NCI-H1436 treated with DMSO at 0.1 percent for 48 hours (cell line): ENCODE measurements around the gene LSP1.
"Not testable (repeated sequence)": the region's sequence is repeated elsewhere in the genome, so short reads cannot be mapped to it uniquely, and the experiment has no call there.

Experiments
- DNase-seq: peaks from one replicate; lab custom pipeline; 2025; lab: John Stamatoyannopoulos, UW

Gene LSP1

DNA sequence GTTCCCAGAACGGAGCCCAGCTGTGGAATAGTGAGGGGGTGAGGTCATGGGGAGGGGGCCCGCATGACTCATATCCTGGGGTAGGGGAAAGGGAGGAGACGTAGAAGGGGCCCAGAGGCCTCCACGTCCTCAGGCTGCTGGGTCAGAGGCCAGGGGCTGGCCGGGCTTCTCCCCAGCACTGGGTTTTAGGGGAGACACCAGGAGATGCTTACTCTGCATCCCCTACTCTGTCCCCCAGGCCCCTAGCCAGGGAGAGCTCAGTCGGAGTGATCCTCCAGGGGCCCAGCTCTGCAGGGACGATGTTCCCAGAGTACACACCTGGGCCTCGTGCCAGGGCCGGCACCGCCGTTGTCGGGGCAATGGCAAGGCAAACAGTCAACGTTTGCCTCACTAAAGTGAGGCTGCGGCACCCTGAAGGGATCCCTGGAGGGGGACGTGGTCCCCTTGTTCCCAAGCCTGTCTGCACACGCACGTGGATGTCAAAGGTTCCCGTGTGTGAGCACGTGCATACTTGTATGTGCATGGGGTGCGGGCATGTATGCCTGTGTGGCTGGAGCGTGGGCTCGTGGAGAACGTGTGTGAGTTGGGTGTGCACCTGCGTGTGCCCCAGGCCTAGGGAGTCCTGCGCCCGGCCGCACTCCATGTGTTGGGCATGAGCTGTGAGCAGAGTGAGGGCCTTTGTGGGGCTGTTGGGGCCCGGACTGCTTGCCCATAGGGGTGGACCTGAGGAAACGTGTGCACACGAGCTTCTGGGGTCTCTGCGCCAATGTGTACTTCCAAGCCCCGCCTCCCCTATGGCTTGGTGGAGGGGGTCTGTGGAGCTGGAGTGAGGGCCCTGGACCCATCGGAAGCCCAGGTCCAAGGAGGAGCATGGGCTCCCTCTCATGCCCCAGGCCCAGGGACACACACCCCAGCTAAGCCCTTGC is 24.6 kb downstream of the LSP1 start:
- no peak for DNase-seq

DNA sequence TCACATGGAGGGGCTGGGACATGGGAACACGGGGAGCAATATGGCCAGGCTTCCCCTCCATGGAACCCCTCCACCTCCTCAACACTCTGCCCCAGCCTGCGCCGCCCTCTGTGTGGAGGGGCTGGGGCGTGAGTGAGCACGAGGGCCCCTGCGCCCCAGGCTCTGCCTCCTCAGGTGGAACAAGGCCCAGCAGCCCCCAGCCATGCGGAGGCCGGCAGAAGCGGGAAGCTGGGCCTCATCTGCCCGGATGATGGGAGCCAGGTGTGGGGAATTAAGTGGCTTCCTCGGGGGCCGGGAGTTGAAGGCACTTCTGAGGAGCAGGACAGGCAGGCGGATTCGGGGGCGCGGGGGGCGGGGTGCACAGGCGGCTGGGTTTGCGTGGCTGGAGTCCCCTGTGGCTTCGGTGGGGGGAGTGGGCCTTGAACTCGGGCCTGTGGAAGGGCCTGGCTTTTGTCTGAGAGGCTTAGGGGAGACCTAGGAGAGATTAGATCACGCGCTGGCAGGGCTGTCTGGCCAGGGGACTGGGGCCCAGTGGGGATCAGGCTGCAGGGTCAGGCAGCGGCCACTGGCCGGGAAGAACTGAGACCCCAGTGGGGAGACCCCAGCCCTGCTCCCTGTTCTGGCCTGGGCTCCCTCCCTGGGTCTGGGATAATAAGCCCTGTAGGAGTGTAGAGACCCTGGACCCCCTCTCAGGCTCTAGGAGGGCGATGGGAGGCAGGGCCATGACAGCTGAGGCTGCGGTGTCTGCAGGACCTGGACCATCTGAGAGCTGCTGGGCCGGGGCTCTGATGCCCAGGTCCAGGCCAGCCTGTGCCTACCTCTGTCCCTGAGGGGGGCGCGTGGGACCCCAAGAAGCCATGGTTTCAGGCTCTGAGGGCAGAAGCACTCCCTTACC is 25.5 kb downstream of the LSP1 start:
- no peak for DNase-seq

DNA sequence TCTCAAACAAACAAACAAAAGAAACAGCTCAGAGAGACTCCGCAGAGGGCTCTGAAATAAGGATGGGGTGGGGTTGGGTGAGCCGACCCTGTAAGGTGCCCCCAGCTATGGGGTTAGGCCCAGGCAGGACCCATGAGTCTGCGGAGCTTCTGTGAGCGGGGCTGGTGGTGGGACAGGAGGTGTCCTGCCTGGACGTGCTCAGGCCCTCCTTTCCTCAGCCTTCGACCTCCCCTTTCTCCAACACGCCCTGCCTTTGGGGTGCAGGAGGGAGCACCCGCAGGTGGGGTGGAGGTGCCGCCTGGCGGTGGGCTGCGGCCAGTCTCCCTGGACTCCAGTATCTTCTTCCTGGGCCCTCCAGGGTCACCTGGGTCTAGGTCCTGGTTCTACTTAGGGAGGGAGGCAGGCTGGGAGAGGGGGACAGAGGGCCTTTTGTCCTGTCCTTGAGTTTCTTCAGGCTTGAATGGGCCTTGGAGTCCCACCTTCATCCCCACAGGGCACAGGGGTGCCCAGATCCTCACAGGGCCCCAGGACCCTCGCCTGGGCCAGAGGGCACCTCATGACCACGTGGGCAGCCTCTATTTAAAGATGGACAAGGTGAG is 26.6 kb downstream of the LSP1 start:
- no peak for DNase-seq

DNA sequence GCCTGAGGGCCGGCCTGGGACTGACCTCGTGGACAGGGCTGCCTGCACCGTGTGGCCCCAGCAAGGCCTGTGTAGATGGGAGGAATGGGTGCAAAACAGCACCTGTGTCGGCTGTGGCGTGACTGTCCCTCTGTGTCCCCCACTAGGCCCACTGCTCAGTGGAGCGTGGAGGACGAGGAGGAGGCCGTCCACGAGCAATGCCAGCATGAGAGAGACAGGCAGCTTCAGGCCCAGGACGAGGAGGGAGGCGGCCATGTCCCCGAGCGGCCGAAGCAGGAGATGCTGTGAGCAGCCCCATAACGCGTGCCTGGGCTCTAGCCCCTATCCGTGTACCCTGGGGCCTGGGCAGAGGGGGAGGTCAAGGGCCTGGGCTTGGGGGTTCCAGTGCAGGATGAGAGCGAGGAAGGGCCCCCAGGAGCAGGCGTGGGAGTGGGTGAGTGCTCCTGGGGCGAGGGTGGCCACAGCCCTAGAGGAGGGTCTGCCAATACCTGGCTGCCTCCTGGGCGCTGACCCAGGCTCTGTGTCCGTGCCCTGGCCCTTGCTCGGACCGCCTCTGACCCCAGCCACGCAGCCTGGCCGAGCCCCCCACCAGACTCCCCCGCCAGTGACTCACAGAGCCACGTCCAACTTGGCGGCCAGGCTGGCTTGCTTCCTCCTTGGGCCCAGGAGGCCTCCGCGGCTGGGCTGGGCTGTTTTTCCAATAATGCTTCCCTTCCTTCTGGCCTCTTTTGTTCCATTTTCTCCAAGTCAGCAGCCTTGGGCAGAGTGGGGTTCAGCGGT is 27.2 kb downstream of the LSP1 start:
- no peak for DNase-seq

DNA sequence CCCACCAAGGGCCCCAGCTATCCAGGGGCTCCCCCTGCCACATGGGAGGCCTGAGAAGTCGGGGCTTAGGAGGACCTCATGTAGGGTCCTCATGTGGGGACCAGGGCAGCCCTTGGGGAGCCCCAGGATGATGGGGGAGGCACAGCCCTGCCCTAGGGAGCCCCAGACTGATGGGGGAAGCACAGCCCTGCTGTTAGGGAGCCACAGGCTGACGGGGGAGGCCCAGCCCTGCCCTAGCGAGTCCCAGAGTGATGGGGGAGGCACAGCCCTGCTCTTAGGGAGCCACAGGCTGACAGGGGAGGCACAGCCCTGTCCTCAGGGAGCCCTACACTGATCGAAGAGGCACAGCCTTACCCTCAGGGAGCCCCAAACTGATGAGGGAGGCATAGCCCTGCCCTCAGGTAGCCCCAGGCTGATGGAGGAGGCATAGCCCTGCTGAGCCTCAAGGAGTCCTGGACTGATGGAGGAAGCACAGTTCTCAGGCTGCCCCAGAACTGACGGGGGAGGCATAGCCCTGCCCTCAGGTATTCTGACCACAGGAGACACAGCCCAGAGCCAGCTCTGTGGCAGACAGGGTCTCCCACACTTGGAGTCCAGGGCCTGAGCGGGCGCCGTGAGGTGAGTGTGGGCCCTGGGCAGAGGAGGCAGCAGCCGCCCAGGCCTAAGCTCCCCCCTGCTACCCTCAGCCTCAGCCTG is 28.0 kb downstream of the LSP1 start:
- no peak for DNase-seq

DNA sequence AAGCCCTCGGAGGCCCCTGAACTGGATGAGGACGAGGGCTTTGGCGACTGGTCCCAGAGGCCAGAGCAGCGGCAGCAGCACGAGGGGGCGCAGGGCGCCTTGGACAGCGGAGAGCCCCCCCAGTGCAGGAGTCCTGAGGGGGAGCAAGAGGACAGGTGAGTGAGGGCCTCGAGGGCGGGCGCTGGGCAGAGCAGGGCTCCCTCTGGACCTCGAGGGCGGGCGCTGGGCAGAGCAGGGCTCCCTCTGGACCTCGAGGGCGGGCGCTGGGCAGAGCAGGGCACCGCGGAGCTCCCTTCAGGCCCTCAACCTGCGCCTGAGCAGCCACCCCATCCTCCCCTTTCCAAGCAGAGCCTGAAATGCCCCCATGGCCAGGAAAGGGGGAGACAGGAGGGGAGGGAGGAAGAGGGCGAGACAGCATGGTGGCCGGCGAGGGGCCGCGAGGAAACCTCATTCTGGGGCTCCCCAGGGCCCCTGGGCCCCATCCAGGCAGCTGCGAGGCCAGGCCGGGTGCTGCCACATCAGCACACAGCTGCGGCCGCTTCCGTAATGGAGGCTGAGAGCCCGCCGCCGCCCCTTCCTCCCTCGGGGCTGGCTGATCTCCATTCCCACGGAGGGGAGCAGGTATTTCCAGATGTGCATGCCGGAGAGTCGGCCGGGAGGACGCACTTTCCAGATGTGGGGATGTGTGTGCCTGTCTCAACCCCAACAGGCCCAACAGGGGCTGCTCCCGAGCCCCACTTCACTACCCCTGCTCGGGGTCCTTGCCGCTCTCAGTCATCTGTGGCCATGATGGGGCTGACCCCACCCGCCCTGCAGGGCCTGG is 28.8 kb downstream of the LSP1 start:
- DNase-seq = no peak

DNA sequence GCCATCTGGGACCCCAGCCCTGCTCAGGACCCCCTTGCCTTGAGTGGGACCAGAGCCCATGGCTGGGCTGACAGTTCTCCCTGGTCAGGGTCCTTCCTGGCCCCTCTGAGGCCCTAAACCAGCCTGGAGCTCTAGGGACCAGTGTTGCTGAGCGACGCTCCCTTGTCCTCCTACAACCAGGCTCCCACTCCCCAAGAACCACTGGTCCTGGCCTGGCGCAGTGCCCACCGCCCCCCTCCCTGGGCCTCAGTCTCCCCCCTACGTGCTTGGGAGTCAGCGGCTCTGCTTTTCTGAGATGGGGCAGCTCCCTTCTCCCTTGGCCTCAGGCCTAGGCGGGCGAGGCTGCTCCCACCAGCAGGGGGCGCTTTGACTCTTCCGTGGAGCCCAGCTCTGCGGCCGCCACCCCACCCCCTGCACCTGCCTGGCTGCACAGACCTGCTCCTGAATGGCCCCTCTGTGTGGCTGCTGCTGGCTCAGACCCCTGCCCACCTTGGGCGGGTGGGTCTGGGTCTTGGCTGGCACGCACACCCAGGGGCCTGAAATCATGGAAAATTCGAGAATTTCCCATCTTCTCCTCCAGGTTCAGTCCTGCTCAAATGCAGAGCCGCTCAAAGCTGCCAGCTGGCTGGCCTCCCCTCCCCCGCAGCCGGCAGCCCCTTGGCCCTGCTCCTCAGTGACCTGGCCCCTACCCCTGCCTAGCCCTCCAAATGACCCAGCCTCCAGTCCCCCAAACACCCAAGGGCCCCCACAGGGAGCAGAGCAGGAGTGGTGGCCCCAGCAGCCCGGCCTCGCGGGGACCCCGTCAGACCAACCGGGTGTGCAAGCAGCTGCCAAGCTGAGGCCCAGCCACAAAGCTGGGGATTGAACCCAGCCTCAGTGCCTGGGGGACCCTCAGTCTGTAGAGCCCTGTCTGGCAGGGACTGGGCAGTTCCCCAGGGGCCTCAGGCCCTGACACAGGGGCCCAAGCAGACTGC is 29.7 kb downstream of the LSP1 start:
- no peak for DNase-seq

DNA sequence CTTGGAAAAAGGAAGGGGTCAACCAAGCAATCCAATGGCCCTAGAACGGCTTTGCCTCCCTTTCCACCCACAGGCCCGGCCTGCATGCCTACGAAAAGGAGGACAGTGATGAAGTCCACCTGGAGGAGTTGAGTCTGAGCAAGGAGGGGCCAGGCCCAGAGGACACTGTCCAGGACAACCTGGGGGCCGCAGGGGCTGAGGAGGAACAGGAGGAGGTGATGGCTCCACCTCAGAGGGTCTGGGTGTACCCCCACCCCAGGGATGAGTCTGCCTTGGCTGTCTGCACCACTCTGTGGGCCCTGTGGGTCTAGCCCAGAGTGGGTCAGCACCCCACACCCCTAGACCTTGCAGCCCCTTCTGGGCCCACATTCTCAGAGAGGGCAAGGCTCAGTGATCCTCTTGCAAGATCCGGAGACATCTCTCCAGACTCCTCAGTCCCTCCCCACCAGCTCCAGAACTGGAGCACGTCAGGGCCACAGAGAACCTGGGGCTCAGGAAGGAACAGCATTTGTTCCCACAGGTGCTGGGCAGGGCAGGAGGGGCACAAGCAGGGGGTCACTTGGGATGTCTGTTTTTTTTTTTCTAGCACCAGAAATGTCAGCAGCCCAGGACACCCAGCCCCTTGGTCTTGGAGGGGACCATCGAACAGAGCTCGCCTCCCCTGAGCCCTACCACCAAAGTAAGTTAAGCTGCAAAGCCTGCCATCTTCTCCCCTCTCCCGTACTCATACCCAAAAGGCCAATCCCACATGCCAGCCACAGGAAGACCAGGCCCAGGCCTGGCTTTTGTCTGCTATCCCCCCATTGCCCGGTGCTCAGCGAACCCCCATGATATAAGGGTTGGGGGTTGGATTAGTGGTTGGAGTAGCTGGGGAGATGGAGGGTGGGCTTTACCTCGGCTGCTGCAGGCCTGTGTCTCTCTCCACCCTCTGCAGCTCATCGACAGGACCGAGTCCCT is 30.7 kb downstream of the LSP1 start:
- DNase-seq = no peak

DNA sequence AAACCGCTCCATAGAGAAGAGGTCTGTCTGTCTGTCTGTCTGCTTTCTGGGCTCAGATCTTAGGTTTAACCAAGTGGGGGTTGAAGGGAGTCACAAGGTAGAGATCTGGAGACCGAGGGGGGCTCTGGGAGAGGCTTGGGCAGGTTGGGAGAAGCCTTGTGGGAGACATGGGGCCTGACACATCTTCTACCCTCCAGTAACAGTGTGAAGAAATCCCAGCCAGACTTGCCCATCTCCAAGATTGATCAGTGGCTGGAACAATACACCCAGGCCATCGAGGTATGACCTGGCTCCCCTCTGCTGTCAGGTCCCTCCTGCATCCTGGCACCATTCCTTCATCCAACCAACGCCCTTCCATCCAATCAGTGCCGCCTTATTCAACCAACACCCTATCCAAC is 31.4 kb downstream of the LSP1 start:
- no peak for DNase-seq

DNA sequence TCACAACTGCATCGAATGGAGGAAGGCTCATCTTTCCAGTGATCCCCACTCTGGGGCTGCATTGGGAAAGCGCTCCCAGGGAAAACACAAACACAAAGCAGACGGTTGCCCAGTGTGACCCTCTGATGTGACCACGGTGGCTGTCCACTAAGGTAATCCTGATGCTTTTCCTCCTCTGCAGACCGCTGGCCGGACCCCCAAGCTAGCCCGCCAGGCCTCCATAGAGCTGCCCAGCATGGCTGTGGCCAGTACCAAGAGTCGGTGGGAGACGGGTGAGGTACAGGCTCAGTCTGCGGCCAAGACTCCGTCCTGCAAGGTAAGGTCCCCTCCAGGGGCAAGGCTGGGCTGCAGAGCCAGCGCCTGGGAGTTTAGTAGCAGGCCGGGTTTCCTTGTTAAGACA is 33.7 kb downstream of the LSP1 start:
- DNase-seq = not testable (repeated sequence)

DNA sequence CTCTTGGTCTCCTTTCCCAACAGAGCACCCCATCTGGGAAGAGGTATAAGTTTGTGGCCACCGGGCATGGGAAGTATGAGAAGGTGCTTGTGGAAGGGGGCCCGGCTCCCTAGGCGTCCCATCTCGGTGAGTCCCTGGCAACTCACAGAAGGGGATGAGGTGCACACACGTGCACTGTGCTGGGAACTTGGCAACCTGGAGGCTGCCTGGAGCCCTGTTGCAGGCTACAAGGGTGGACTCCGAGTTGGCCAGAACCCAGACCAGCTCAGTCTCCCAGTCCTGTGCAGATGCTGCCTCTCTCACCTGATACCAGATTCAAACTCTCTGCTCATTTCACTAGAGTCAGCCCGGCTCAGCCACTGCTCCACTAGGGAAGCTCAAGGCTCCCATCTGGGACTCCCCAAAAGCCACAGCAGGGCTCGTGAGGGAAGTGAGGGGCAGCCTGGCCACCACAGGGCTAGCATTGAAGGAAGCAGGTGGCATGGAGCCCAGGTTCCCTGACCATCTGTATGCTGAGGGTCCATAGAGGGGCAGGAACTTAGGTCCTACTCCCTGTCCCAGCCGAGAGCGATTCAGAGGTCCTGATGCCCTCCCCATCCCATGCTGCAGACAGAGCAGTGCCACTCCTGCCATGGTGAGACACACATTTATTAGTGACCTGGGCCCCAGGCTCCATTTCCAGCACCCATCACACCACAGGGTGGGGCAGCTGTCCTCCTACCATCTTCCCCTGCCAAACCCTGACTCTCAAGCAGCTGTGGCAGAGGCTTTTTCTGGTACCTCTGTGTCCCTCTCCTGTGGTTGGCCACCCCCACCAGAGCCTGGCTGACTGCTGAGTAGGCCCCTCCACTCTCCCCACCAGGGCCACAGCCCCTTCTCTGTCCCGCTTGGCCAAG is 34.8 kb downstream of the LSP1 start:
- no peak for DNase-seq

DNA sequence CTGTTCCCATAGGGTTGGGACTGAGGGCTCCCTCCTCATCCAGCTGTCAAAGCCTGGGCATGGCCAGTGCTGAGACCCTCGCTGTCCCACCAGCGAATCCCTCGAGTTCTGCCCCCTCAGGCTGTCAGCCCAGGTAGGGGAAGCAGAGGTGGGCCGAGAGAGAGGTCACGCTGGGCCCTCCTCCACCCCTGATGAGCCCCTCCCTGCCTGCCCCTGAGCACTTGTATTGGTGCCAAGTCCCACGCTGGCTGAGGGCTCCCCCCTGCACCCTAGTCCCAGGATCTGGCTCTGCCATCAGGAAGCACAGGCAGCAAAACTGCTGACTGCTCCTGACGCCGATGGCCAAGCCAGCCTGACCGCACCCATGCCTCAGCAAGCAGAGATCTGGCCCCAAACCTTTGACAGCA is 35.5 kb downstream of the LSP1 start:
- no peak for DNase-seq

DNA sequence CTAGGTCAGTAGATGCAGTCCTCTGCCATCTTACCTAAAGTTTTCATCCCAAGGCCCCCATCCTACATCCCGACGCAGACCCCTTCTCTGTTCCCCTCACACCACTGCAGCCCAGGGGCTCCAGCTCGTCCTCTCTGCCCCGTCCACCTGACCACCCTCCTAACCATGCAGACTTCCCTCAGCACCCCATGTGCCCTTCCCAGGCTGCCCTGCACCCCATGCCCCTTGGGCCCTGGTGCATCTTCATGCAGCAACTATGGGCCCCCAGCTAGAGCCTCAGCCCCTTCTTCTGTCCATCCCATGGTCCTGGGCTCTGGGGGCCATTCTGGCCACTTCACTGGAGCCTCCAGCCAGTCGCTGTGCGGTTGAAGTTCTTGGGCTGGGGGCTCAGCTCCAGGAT is 35.9 kb downstream of the LSP1 start:
- DNase-seq = no peak

DNA sequence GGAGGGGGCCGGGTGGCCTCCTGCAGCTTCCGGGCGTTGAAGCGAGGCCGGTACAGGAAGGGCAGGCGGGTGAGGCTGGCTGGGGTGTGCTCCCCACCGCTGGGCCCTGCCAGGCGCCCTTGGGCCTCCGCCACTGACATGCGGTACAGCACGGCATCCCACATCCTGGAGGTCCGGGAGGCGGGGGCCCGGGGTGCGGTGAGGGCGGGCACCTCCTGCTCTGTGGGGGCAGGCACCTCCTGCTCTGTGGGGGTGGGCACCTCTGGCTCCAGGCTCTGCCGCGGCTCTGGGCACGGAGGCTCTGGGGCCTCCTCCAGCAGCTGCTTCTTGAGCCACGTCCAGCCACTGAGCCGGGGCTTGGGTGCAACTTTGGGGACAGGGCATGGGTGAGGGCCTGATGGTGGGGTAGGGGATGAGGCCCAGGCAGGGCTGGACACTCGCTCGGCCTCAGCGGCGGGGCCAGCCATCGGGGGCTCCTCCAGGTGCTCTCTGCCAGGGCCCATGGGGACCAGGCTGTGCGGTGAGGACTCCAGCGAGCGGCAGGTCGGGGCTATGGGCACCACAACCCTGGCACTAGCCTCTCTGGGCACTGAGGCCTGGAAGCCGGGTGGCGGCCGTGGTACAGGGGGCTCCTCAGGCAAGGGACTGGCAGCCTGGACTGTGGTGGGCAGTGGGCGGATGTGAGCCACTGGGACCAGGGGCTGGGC is 36.5 kb downstream of the LSP1 start:
- no peak for DNase-seq

DNA sequence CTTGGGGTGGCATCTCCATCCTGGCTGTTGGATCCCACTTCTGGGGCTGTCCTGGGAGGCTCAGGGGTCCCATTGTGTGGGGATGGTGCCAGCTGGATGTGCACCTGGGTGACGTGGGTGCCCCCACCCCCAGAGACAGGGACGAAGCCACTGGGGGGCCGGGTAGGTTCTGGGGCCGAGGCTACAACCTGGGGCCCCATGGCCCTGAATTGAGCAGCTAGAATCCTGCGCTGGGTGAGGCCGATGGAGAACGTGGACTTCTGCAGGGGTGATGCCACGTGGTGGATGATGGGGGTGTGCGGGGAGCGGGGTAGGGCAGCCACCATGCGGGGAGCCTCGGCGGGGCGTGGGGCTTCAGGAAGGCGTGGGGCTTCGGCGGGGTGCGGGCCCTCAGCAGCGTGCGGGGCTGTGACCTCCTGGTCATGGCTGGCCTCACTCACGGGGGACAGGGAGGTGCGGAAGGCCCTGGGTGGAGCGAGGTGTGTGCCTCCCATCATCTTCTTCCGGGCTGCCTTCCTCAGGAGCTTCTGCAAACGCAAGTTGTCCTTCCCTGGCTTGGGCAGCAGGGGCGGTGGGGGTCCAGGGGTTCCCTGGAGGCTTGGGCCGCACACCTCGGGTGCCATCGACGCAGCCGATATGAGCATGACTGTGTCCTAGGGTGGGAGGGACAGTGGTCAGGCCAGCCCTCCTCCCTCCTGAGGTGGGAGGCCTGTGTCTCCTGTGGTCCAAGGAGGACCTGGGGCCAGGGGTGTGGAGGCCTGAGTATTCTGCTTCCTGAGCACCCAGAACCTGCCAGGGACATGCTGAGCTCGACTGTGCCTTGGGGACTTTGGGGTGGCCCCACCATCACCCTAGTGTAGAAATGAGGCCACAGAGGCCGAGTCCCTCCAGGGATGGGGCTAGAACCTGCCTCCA is 37.3 kb downstream of the LSP1 start:
- no peak for DNase-seq
